A673 (cell line): ENCODE results near the gene GUCA1A. TPM values are rescaled to one million over a fixed set of nuclear protein-coding genes. Genes with fewer than 3 reads are reported as not detected.

Source experiments
- BruUV-seq: library from RNA; stranded (reverse); fragments of 400-500 nt; replicated peaks from 2 replicates; lab custom pipeline; 2021; lab: Mats Ljungman, UMichigan
- CTCF ChIA-PET: fragments of 300-600 bp; sonication (Branson Sonifier 250); formaldehyde crosslinking; loops from one replicate; lab custom pipeline; 2022; ENCODE audit warnings: antibody characterized with exemption; lab: Charles Lee
- POLR2A ChIA-PET: fragments of 300-600 bp; sonication (Branson Sonifier 250); formaldehyde crosslinking; loops from one replicate; lab custom pipeline; 2022; ENCODE audit warnings: antibody characterized with exemption; ENCODE audit not compliant: low non-redundant PET; lab: Charles Lee
- DNase-seq: peaks from one replicate; pipeline ENCODE4 v3.0.0-alpha.2; 2015; ENCODE audit warnings: low spot score
- H3K27ac ChIP-seq: fragments of 200-600 bp; sonication (generic); 2 replicates; pipeline ENCODE4 v1.5.1; 2016; ENCODE audit warnings: mixed run types, low read depth, mild to moderate bottlenecking, mixed read lengths, antibody characterized with exemption, low read length; ENCODE audit not compliant: poor library complexity, severe bottlenecking
- H3K27me3 ChIP-seq: fragments of 200-600 bp; sonication (generic); replicated peaks from 2 replicates; pipeline ENCODE4 v1.6.1; 2017; ENCODE audit warnings: mixed run types, low read depth, mild to moderate bottlenecking, mixed read lengths, antibody characterized with exemption, low read length; ENCODE audit not compliant: insufficient read depth, poor library complexity
- H3K36me3 ChIP-seq: fragments of 200-600 bp; sonication (generic); 2 replicates; pipeline ENCODE4 v1.6.1; 2016; ENCODE audit warnings: mixed run types, mild to moderate bottlenecking, mixed read lengths, antibody characterized with exemption, low read length; ENCODE audit not compliant: insufficient read depth, poor library complexity, severe bottlenecking
- H3K4me1 ChIP-seq: fragments of 200-600 bp; sonication (generic); 2 replicates; pipeline ENCODE4 v1.6.1; 2017; ENCODE audit warnings: mixed run types, mild to moderate bottlenecking, mixed read lengths, antibody characterized with exemption, low read length; ENCODE audit not compliant: insufficient read depth, poor library complexity, severe bottlenecking
- H3K4me3 ChIP-seq: fragments of 200-600 bp; sonication (generic); 2 replicates; pipeline ENCODE4 v1.5.1; 2016; ENCODE audit warnings: low read depth, mixed run types, mild to moderate bottlenecking, mixed read lengths, low read length; ENCODE audit not compliant: poor library complexity, severe bottlenecking
- H3K9me3 ChIP-seq: fragments of 200-600 bp; sonication (generic); 2 replicates; pipeline ENCODE4 v1.6.1; 2016; ENCODE audit warnings: mixed run types, low read depth, mild to moderate bottlenecking, mixed read lengths, antibody characterized with exemption, low read length; ENCODE audit not compliant: poor library complexity, severe bottlenecking
- CTCF ChIP-seq: fragments of 300-800, 200-600 bp; sonication (generic); conservative IDR thresholded peaks from 2 replicates; pipeline ENCODE4 v1.5.1; 2017; ENCODE audit warnings: low read depth, mild to moderate bottlenecking, antibody characterized with exemption, low read length, moderate library complexity, mixed read lengths
- EZH2 ChIP-seq: fragments of 200-600 bp; sonication (generic); IDR thresholded peaks from 2 replicates; pipeline ENCODE4 v1.6.1; 2017; ENCODE audit warnings: borderline replicate concordance, low read depth, mild to moderate bottlenecking, mixed read lengths, antibody characterized with exemption, low read length; ENCODE audit not compliant: poor library complexity, severe bottlenecking
- intact Hi-C: fragments of 100-400 bp; cut with micrococcal nuclease; formaldehyde crosslinking; loops from one replicate; pipeline ENCODE4 v1.10.0; 2022; ENCODE audit not compliant: unreplicated experiment
- total RNA-seq: library from RNA; stranded (reverse); gene quantifications from 2 replicates; pipeline ENCODE4 v1.2.3, GENCODE V29; 2021

The GUCA1A gene
- total RNA-seq, 1 experiment from 2014 or later, result not detected

GRCh38 chr6:42154461-42155209, 18.5 kb upstream of the GUCA1A start:
- Histone ChIP-seq H3K36me3 (no peaks in the 10 kb centered on the region), H3K27ac (no peak overlapping the region), H3K4me3 (no peak overlapping the region), H3K27me3 (no peaks in the 10 kb centered on the region), H3K4me1 (no peaks in the 10 kb centered on the region), H3K9me3 (no peaks in the 10 kb centered on the region)
- POLR2A ChIA-PET, result no interaction called here
- DNase-seq, result no peak
- no TSS peak for BruUV-seq
- TF ChIP-seq EZH2 (no peak), CTCF (no peak)
- intact Hi-C loops, result no loop called here
- CTCF ChIA-PET, result no interaction called here

- Histone ChIP-seq H3K4me3 (no peak overlapping the region), H3K27me3 (no peaks in the 10 kb centered on the region), H3K36me3 (no peaks in the 10 kb centered on the region), H3K27ac (no peak overlapping the region), H3K4me1 (no peaks in the 10 kb centered on the region), H3K9me3 (no peaks in the 10 kb centered on the region)
- BruUV-seq, result no TSS peak
- no peak for DNase-seq
- no peak for TF ChIP-seq CTCF
- no peak for TF ChIP-seq EZH2
- ChIA-PET POLR2A (no interaction called here), CTCF (no interaction called here)
- intact Hi-C loops, result no loop called here
Observed at GRCh38 chr6:42155293-42155692, 17.9 kb upstream of the GUCA1A start.

- Histone ChIP-seq H3K27me3 (no peaks in the 10 kb centered on the region), H3K4me1 (no peaks in the 10 kb centered on the region), H3K36me3 (no peaks in the 10 kb centered on the region), H3K4me3 (no peak overlapping the region), H3K9me3 (no peaks in the 10 kb centered on the region), H3K27ac (no peak overlapping the region)
- no peak for DNase-seq
- ChIA-PET CTCF (no interaction called here), POLR2A (no interaction called here)
- TF ChIP-seq EZH2 (no peak), CTCF (no peak)
- intact Hi-C loops, result no loop called here
- BruUV-seq, result no TSS peak
Observed at GRCh38 chr6:42156638-42157037, 16.5 kb upstream of the GUCA1A start.
